Nephron (organoid): ENCODE data around the gene RRAS.
"Not testable (repeated sequence)": the region's sequence is repeated elsewhere in the genome, so short reads cannot be mapped to it uniquely, and the experiment has no call there.

Source experiments
- H3K27ac Mint-ChIP-seq, 3 experiments: 2 replicates each; pipeline ENCODE4 v1.8.0; 2020; ENCODE audit warnings: mixed read lengths in 3 of 3, mild to moderate bottlenecking in 2 of 3, moderate library complexity in 1 of 3
- H3K27me3 Mint-ChIP-seq: 2 replicates; pipeline ENCODE4 v1.8.0; 2021; ENCODE audit warnings: low read depth, mild to moderate bottlenecking, moderate library complexity, mixed read lengths
- H3K36me3 Mint-ChIP-seq: 2 replicates; pipeline ENCODE4 v1.8.0; 2020; ENCODE audit warnings: low read depth, mixed read lengths
- H3K4me1 Mint-ChIP-seq: 2 replicates; pipeline ENCODE4 v1.8.0; 2020; ENCODE audit warnings: mixed read lengths
- H3K4me3 Mint-ChIP-seq, 3 experiments: 2 replicates each; pipeline ENCODE4 v1.8.0; 2020; ENCODE audit warnings: mild to moderate bottlenecking in 3 of 3, mixed read lengths in 3 of 3, moderate library complexity in 2 of 3
- H3K9me3 Mint-ChIP-seq: 2 replicates; pipeline ENCODE4 v1.8.0; 2020; ENCODE audit warnings: mixed read lengths
- TF ChIP-seq, protein P1 (sequence below), 3 experiments: fragments of 200-600 bp; sonication (generic); IDR thresholded peaks; one replicate each; pipeline ENCODE4 v1.5.0; 2021; ENCODE audit warnings: antibody characterized with exemption in 3 of 3; ENCODE audit not compliant: unreplicated experiment in 3 of 3

The RRAS gene

DNA sequence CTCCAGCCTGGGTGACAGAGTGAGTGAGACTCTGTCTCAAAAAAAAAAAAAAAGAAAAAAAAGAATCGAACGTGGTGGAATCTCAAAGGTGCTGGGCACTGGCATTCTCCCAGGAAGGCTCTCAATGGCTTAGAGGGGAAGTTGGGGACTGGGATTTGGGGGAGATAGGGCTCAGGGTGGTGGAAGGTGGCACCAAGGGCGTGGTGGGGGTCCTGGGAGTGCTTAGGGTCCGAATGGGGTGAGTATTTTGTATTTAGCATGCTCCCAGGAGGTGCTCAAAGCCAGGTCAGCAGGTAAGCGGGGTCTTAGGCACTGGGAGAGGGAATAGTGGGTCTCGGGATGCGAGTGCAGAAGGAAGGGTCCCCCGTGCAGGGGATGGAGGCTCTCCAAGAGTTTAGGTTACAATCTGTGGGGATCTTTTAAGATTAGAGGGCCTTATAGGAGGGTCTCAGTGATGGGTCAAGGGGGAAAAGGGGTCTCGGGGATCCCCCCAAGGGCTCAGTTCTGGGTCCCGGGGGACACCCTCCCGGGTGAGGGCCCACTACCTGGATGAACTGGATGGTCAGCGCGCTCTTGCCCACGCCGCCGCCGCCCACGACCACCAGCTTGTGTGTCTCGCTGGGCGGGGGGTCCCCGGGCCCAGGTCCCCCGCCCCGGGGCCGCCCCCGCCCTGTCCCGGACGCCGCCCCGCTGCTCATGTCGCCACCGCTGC lies 386 bp downstream of the RRAS start:
- Mint-ChIP-seq H3K4me3 (peak overlapping the region; percentile 92 to 97 (median 94)), H3K9me3 (no peaks in the 10 kb centered on the region), H3K27me3 (peaks cover 14% of the 10 kb centered on the region)

DNA sequence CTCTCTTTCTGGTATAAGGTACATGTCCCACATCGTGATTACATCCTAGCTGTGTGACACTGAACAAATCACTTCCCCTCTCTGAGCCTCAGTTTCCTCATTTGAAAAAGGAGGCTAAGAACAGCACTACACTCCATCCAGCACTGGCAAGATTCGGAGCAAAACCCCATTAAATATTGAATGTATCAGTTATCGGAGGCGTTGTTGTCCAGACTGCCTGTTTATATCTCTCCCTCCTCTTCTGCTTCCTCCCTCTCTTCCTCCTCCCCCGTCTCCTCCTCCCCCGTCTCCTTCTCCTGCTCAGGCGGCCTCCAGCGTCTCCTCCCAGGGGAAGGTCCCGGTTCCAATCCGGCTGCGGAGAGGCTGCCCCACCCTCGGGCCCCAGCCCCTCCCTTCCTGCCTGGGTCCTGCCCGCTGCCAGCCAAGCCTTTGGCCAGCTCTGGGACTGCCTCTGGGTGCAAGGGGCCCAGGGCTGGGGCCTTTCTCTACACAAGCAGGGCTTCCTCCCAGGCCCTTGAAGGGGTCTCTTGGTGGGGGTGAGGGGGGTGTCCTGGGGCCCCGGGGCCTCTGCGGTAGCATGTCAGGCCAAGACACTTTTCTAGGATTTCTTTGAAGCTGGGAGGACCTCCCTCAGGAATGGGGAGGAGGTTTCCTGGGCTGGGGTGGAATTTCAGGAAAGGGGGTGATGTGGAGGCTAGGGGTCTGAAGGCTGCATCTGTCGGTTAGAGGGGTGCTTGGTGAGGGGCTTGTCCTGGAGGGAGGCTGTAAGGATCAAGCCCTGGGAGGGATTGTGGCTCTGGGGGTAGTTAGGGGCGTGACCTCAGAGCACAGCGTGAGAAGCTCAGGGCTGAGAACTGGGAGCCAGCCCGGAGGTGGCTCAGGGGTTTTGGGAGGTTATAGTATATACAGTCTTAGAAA lies 1.9 kb downstream of the RRAS start:
- H3K27me3 Mint-ChIP-seq: peaks cover 14% of the 10 kb centered on the region
- no peaks in the 10 kb centered on the region for H3K36me3 Mint-ChIP-seq
- TF ChIP-seq, protein P1, sequence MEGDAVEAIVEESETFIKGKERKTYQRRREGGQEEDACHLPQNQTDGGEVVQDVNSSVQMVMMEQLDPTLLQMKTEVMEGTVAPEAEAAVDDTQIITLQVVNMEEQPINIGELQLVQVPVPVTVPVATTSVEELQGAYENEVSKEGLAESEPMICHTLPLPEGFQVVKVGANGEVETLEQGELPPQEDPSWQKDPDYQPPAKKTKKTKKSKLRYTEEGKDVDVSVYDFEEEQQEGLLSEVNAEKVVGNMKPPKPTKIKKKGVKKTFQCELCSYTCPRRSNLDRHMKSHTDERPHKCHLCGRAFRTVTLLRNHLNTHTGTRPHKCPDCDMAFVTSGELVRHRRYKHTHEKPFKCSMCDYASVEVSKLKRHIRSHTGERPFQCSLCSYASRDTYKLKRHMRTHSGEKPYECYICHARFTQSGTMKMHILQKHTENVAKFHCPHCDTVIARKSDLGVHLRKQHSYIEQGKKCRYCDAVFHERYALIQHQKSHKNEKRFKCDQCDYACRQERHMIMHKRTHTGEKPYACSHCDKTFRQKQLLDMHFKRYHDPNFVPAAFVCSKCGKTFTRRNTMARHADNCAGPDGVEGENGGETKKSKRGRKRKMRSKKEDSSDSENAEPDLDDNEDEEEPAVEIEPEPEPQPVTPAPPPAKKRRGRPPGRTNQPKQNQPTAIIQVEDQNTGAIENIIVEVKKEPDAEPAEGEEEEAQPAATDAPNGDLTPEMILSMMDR (IDR thresholded peaks at IDR 0.05; ENCODE audit: unreplicated experiment in 3 of 3): no peak
- peak overlapping the region; percentile 85 to 94 (median 86) for H3K4me3 Mint-ChIP-seq
- H3K9me3 Mint-ChIP-seq: no peaks in the 10 kb centered on the region
- peaks cover 55% of the 10 kb centered on the region for H3K4me1 Mint-ChIP-seq
- H3K27ac Mint-ChIP-seq: peak overlapping the region; percentile 97 to 100 (median 98)

More for the DNA sequence above, 386 bp downstream of the RRAS start:
- Mint-ChIP-seq H3K36me3 (peaks cover 8% of the 10 kb centered on the region), H3K27ac (peak overlapping the region; percentile 100), H3K4me1 (peaks cover 67% of the 10 kb centered on the region)
- TF ChIP-seq, protein P1 (IDR thresholded peaks at IDR 0.05; ENCODE audit: unreplicated experiment in 3 of 3): no peak

DNA sequence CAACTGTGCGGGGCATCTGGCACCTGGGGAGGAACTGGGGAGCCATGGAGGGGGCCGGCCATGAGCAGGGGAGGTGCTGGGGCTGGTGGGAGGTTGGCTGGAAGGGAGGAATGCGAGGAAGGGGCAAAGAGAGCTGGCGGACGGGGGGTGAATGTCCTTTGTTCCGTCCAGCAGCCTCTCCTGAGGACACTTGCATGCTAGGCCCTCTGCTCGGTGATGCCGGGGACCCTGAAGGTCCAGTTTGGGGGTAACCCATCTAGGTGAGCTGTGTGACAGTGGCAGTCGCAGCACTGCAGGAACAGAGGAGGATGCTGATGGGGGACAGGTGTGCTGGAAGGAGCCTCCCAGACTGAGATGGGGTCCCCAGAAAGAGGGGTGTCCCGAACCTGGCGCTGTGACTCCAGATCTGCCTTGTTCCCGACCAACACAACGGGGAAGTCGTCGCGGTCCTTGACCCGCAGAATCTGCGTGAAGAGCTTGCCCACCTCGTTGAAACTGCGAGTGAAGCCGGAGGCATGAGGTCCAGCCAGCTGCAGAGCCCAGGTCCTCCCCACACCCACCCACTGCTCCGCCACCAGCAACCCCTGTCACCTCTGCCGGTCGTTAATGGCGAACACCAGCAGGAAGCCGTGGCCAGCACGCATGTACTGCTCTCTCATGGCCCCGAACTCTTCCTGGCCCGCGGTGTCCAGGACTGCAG lies 3.6 kb downstream of the RRAS start:
- H3K27me3 Mint-ChIP-seq: peaks cover 14% of the 10 kb centered on the region
- no peaks in the 10 kb centered on the region for H3K9me3 Mint-ChIP-seq
- peak overlapping the region; percentile 54 to 76 (median 74) for H3K27ac Mint-ChIP-seq
- TF ChIP-seq, protein P1 (IDR thresholded peaks at IDR 0.05; ENCODE audit: unreplicated experiment in 3 of 3): no peak
- H3K4me1 Mint-ChIP-seq: peaks cover 42% of the 10 kb centered on the region
- H3K4me3 Mint-ChIP-seq: peak overlapping the region; percentile 38 to 69 (median 58)
- H3K36me3 Mint-ChIP-seq: no peaks in the 10 kb centered on the region

DNA sequence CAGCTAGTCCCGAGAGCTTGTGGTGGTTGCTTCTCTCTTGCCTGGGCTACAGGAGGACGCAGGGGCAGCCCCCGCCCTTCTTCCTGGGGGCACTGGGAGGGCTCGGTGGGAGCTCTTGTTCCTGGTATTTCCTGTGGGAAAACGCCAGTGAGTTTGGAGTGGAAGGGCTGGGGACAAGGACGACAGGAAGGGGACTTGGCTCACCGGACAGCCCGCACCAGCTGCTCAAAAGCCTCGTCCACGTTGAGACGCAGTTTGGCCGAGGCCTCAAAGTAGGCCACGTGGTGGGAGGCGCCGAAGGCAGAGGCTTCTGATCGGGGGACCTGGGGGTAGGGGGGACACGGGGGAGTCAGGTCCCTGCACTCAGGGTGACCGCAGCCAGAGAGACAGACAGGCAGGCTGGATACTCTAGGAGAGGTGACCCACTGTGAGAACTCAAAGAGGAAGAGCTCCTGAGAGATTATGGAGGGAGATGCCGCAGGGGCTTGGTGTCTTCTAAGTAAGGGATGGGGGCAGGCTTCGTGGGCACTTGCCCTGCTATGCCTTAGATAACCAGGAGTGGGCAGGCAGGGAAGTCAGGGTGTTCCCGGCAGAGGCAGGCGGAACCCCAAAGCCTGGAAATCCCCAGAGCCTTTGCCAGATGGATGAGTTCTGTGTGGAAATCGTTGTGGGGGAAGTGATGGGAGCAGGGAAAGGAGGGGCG lies 4.3 kb downstream of the RRAS start:
- Mint-ChIP-seq H3K27me3 (peaks cover 14% of the 10 kb centered on the region), H3K4me3 (peak overlapping the region; percentile 25 to 69 (median 58)), H3K36me3 (no peaks in the 10 kb centered on the region), H3K4me1 (peaks cover 44% of the 10 kb centered on the region), H3K27ac (peak overlapping the region; percentile 54 to 76 (median 74)), H3K9me3 (no peaks in the 10 kb centered on the region)
- TF ChIP-seq, protein P1 (IDR thresholded peaks at IDR 0.05; ENCODE audit: unreplicated experiment in 3 of 3): no peak

DNA sequence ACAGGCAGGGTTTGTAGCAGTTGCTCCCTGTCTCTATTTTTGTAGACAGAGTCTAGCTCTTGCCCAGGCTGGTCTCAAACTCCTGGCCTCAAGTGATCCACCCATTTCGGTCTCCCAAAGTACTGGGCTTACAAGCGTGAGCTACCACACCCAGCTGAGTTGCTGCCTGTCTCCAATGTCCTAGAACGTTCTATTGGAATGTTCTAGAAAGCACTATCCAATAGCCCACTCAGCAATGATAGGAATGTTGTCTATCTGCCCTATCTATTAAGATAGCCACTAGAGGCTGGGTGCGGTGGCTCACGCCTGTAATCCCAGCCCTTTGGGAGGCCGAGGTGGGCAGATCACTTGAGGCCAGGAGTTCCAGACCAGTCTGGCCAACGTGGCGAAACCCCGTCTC lies 6.7 kb downstream of the RRAS start:
- not testable (repeated sequence) for H3K27ac Mint-ChIP-seq, H3K9me3 Mint-ChIP-seq, H3K4me3 Mint-ChIP-seq, H3K36me3 Mint-ChIP-seq
- H3K4me1 Mint-ChIP-seq: peaks cover 29% of the 10 kb centered on the region
- H3K27me3 Mint-ChIP-seq: peaks cover 14% of the 10 kb centered on the region
